Lung (tissue), 12 donors: ENCODE data around the gene DNAH9. TPM values are rescaled to one million over a fixed set of nuclear protein-coding genes. Genes with fewer than 3 reads are reported as not detected.

Experiments used
- ATAC-seq: fragments of 200-7000 bp; cut with Tn5 transposase; one replicate; pipeline ENCODE4 v1.9.1; 2020; ENCODE audit warnings: moderate number of reproducible peaks; ENCODE audit not compliant: insufficient read depth, low FRiP score
- DNase-seq, 3 donors: peaks; one replicate each; pipeline ENCODE4 v3.0.0-alpha.2; 2013 to 2017
- H3K27ac ChIP-seq, 2 donors: one replicate each; pipeline ENCODE4 v1.5.1; 2013; ENCODE audit warnings: mild to moderate bottlenecking in 2 of 2, moderate library complexity in 2 of 2, control low read depth in 1 of 2, inconsistent platforms in 1 of 2, low read depth in 1 of 2, low read length in 1 of 2
- H3K27me3 ChIP-seq, 3 donors: one replicate each; pipeline ENCODE4 v1.5.1; 2013; ENCODE audit warnings: low read length in 2 of 3; ENCODE audit not compliant: control insufficient read depth in 3 of 3, insufficient read depth in 3 of 3
- H3K36me3 ChIP-seq, 4 donors: one replicate each; pipeline ENCODE4 v1.5.1; 2013; ENCODE audit warnings: low read length in 4 of 4, mild to moderate bottlenecking in 1 of 4, moderate library complexity in 1 of 4; ENCODE audit not compliant: control insufficient read depth in 4 of 4, insufficient read depth in 4 of 4
- H3K4me1 ChIP-seq, 5 donors: one replicate each; pipeline ENCODE4 v1.5.1; 2013; ENCODE audit warnings: low read length in 5 of 5, mild to moderate bottlenecking in 2 of 5, moderate library complexity in 1 of 5; ENCODE audit not compliant: control insufficient read depth in 5 of 5, insufficient read depth in 5 of 5
- H3K4me3 ChIP-seq: one replicate; pipeline ENCODE4 v1.5.1; 2013; ENCODE audit warnings: mild to moderate bottlenecking, control low read depth, moderate library complexity
- H3K9ac ChIP-seq, 2 donors: one replicate each; pipeline ENCODE4 v1.5.1; 2013; ENCODE audit warnings: low read length in 2 of 2, control low read depth in 1 of 2; ENCODE audit not compliant: insufficient read depth in 1 of 2
- H3K9me3 ChIP-seq, 4 donors: one replicate each; pipeline ENCODE4 v1.5.1; 2013; ENCODE audit warnings: low read length in 3 of 4, mild to moderate bottlenecking in 1 of 4, moderate library complexity in 1 of 4; ENCODE audit not compliant: control insufficient read depth in 4 of 4, insufficient read depth in 3 of 4
- CTCF ChIP-seq: IDR thresholded peaks from 2 replicates; pipeline ENCODE4 v1.5.1; 2012; ENCODE audit warnings: mild to moderate bottlenecking; ENCODE audit errors: control extremely low read depth, extremely low read depth
- WGBS, 2 donors: extraction: QIAGEN DNeasy Blood & Tissue Kit; methylation state at CpG; one replicate each; pipeline ENCODE4 v1.1.7; 2013; 5-methylcytosine and 5-hydroxymethylcytosine counted together
- polyA plus RNA-seq, 2 donors: library from polyadenylated mRNA; stranded (reverse); fragments of 200-250 nt; gene quantifications; one replicate each; pipeline ENCODE4 v1.2.1, GENCODE V29; 2013
- total RNA-seq, 2 donors: library from RNA; depleted of rRNA in 1 of 2; stranded (reverse); fragments of >200 nt in 1 of 2; gene quantifications; one replicate each; pipeline ENCODE4 v1.2.1, GENCODE V29; 2014 to 2021
- donor health status: control.
- donor health status: control.
- donor health status: Bipolar disorder and iron deficiency.
- donor health status: healthy.
- donor health status: DM: yes; HTN: yes; CAD: no.

The DNAH9 gene
- total and polyA plus RNA-seq, 4 donors: 4.0 to 36.1 (median 20.9) TPM

GRCh38 chr17:11857006-11857405 is 258.7 kb downstream of the DNAH9 start:
- no peak for TF ChIP-seq CTCF
- Histone ChIP-seq H3K27ac (no peak overlapping the region), H3K4me3 (no peak overlapping the region), H3K9ac (no peak overlapping the region), H3K36me3 (no peaks in the 10 kb centered on the region), H3K9me3 (peaks cover 0 to 4% (median 0%) of the 10 kb centered on the region in 4 donors), H3K27me3 (no peaks in the 10 kb centered on the region), H3K4me1 (peaks cover 0 to 8% (median 0%) of the 10 kb centered on the region in 5 donors)
- ATAC-seq (no peak), DNase-seq (no peak)
- 87 to 95% methylated on average over 4 of the region's 4 CpGs for WGBS, 2 donors

- WGBS, 2 donors: 80 to 88% methylated on average over 8 of the region's 8 CpGs
- Histone ChIP-seq H3K9me3 (peaks cover 0 to 16% (median 2%) of the 10 kb centered on the region in 4 donors), H3K4me1 (no peaks in the 10 kb centered on the region), H3K9ac (no peak overlapping the region), H3K27me3 (no peaks in the 10 kb centered on the region), H3K27ac (no peak overlapping the region), H3K4me3 (no peak overlapping the region), H3K36me3 (no peaks in the 10 kb centered on the region)
- ATAC-seq (no peak), DNase-seq (no peak)
- TF ChIP-seq CTCF: no peak
Observed at GRCh38 chr17:11869680-11870394, 271.6 kb downstream of the DNAH9 start.

GRCh38 chr17:11871773-11872172 is 273.5 kb downstream of the DNAH9 start:
- Histone ChIP-seq H3K36me3 (no peaks in the 10 kb centered on the region), H3K9ac (no peak overlapping the region), H3K9me3 (peaks cover 0 to 16% (median 2%) of the 10 kb centered on the region in 4 donors), H3K27me3 (no peaks in the 10 kb centered on the region), H3K27ac (no peak overlapping the region), H3K4me3 (no peak overlapping the region), H3K4me1 (no peaks in the 10 kb centered on the region)
- no peak for DNase-seq
- 71 to 78% methylated on average over 10 of the region's 10 CpGs for WGBS, 2 donors
- ATAC-seq: no peak
- no peak for TF ChIP-seq CTCF
